ENCODE results near the gene CYP11A1. TPM values are rescaled to one million over a fixed set of nuclear protein-coding genes. Genes with fewer than 3 reads are reported as not detected.
A peak's percentile ranks its signal among the peaks of the same experiment; 100 is the strongest.

The CYP11A1 gene
- total and polyA plus RNA-seq, 10 of the 15 experiments (the other 5 are each of a cell fraction or from before 2014, with no cell fraction given), result 0.11 to 1.2 (median 0.23) TPM; not detected in 5

DNA sequence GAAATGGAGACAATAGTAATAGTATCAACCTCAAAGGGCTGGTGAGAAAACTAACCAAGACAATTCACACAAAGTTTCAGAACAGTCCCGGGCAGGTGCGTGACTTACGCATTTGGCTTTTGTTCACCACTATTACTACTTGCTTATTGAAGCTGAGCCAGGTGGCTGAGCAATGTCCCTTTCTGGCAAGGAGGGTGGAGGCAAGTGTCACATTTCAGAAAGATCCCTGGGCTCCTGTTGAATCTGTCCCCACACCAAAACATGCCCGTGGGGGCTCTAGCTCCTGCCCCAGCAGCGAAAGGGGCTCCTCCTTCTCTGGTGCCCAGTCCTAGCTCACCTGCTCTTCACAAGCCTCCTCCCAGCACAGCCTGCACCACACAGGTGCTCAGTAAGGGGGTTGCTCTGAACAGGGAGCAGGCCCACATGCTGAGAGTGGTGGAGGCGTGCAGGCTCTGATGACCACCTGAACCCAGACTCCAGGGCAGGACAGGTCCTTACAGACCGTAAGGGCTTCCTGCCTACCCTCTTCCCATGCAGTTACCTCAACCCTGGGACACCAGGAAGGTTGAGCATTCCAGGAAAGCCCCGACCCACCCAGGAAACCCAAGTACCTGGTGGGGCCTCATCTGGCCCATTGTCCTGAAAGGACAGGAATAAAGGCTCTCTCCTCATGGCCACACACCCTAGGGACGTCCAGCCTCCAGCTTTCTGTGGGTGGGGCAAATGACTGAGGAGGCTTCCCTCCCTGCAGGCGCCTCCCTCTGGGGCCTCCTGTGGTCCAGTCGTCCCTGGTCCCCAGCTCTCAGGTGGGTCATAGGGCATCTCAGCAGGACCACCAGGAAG lies 33.7 kb upstream of the CYP11A1 start:
- under 1% methylated on average over 11 of the region's 11 CpGs for WGBS (ENCODE audit: insufficient coverage, insufficient replicate concordance, low lambda C conversion rate, missing lambda C conversion rate)
- no peak overlapping the region for H2AFZ ChIP-seq (ENCODE audit: control insufficient read depth, low read depth, low read length)
- BruUV-seq (replicated peaks), result TSS peak; percentile 68
- H3K9me3 ChIP-seq (replicated peaks; ENCODE audit: control insufficient read depth, insufficient read depth, low read length), result no peaks in the 10 kb centered on the region
- peak overlapping the region; percentile 59 for H3K4me3 ChIP-seq
- CTCF ChIA-PET, result interaction anchor here (0.9 to 15.7 kb wide), 6 partner anchors 18 to 33 kb away, joined by 3 to 226 read pairs (median 6); no protein-coding TSS in a partner anchor
- intact Hi-C loops (cut with micrococcal nuclease; ENCODE audit: unreplicated experiment) (no loop called here), in situ Hi-C loops (cut with MboI) (no loop called here)
- no peaks in the 10 kb centered on the region for H4K20me1 ChIP-seq (ENCODE audit: control insufficient read depth, insufficient read depth)
- H3K9ac ChIP-seq (ENCODE audit: control insufficient read depth, insufficient read depth, low read length), result peak overlapping the region; percentile 85
- SMC1A ChIA-PET (ENCODE audit: uncharacterized antibody, unreplicated experiment), result interaction anchor here (0.8 to 12.5 kb wide), 9 partner anchors 12 to 386 kb away, joined by 5 to 336 read pairs (median 7); partner anchors contain the start of gene SEMA7A
- no peaks in the 10 kb centered on the region for H3K27me3 ChIP-seq (replicated peaks in 1 of 2; ENCODE audit: control insufficient read depth in 2 of 2, insufficient read depth in 2 of 2, low read length in 1 of 2)
- FAIRE-seq, result no peak
- peak; percentile 75 for DNase-seq (ENCODE audit: low read depth, low spot score)
- RAD21 ChIA-PET (ENCODE audit: unreplicated experiment), result interaction anchor here (0.6 to 20.3 kb wide), 6 partner anchors 16 to 387 kb away, joined by 3 to 496 read pairs (median 13); partner anchors contain the start of gene SEMA7A
- H3K27ac ChIP-seq (ENCODE audit: control insufficient read depth, insufficient read depth), result peak overlapping the region; percentile 100
- POLR2A ChIA-PET, result interaction anchor here (1.0 to 15.4 kb wide), 7 partner anchors 17 to 386 kb away, joined by 3 to 325 read pairs (median 5); partner anchors contain the start of genes SEMA7A and UBL7
- peak; percentile 6 for ATAC-seq
- H3K4me1 ChIP-seq (ENCODE audit: control insufficient read depth, insufficient read depth, low read length), result peaks cover 86% of the 10 kb centered on the region
- H3K79me2 ChIP-seq (ENCODE audit: control insufficient read depth, insufficient read depth, low read length), result peaks cover 55% of the 10 kb centered on the region
- H3K36me3 ChIP-seq (ENCODE audit: control insufficient read depth in 2 of 2, insufficient read depth in 2 of 2, low read length in 1 of 2), result no peaks in the 10 kb centered on the region
- peak overlapping the region; percentile 100 for H3K4me2 ChIP-seq (ENCODE audit: control insufficient read depth, insufficient read depth)
- TF ChIP-seq EGR1 (IDR thresholded peaks at IDR 0.05; ENCODE audit: borderline replicate concordance in 1 of 2, low read depth in 2 of 2, low read length in 2 of 2) (0 out of 3 replicates have a peak, but pooled peaks of 1 of the 2 experiments have one; percentile 15), IRF4 (IDR thresholded peaks at IDR 0.05; ENCODE audit: low read depth, low read length) (0 out of 2 replicates have a peak, but pooled peaks have one; percentile 4), MEF2A (IDR thresholded peaks at IDR 0.05; ENCODE audit: insufficient read depth, low read depth, low read length) (peak; percentile 51; the same call in 1 of the 2 replicates), GATAD2B (conservative IDR thresholded peaks at IDR 0.05; ENCODE audit: low read depth) (peak; percentile 86), RB1 (IDR thresholded peaks at IDR 0.05; ENCODE audit: borderline replicate concordance) (peak; percentile 9; the same call in 1 of the 2 replicates), RELA (IDR thresholded peaks at IDR 0.05; ENCODE audit: borderline replicate concordance, partially characterized antibody) (no peak), CREM (IDR thresholded peaks at IDR 0.05; ENCODE audit: low read depth) (peak; percentile 55), BHLHE40 (IDR thresholded peaks at IDR 0.05; ENCODE audit: borderline replicate concordance in 1 of 2, low read depth in 2 of 2, low read length in 1 of 2) (peak; percentile 66 to 71; a peak in 3 of 4 replicates), KLF5 (IDR thresholded peaks at IDR 0.05; ENCODE audit: partially characterized antibody) (peak; percentile 30), PAX5 (IDR thresholded peaks at IDR 0.05; ENCODE audit: borderline replicate concordance, low read depth, low read length) (peak; percentile 82), CHD2 (IDR thresholded peaks at IDR 0.05; ENCODE audit: borderline replicate concordance, low read depth, low read length) (0 out of 2 replicates have a peak, but pooled peaks have one; percentile 47), SMAD1 (IDR thresholded peaks at IDR 0.05; ENCODE audit: low read depth, partially characterized antibody) (peak; percentile 10), RAD51 (IDR thresholded peaks at IDR 0.05) (peak; percentile 22; the same call in 1 of the 2 replicates), IKZF2 (IDR thresholded peaks at IDR 0.05) (peak in 1 of 2 experiments; percentile 55; a peak in 2 of 4 replicates), FOXM1 (IDR thresholded peaks at IDR 0.05; ENCODE audit: low read depth, low read length) (no peak)
- TF ChIP-seq, protein P1, sequence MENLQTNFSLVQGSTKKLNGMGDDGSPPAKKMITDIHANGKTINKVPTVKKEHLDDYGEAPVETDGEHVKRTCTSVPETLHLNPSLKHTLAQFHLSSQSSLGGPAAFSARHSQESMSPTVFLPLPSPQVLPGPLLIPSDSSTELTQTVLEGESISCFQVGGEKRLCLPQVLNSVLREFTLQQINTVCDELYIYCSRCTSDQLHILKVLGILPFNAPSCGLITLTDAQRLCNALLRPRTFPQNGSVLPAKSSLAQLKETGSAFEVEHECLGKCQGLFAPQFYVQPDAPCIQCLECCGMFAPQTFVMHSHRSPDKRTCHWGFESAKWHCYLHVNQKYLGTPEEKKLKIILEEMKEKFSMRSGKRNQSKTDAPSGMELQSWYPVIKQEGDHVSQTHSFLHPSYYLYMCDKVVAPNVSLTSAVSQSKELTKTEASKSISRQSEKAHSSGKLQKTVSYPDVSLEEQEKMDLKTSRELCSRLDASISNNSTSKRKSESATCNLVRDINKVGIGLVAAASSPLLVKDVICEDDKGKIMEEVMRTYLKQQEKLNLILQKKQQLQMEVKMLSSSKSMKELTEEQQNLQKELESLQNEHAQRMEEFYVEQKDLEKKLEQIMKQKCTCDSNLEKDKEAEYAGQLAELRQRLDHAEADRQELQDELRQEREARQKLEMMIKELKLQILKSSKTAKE (IDR thresholded peaks at IDR 0.05; ENCODE audit: low read depth, poor library complexity, severe bottlenecking), result peak; percentile 62
- TF ChIP-seq, protein P2, sequence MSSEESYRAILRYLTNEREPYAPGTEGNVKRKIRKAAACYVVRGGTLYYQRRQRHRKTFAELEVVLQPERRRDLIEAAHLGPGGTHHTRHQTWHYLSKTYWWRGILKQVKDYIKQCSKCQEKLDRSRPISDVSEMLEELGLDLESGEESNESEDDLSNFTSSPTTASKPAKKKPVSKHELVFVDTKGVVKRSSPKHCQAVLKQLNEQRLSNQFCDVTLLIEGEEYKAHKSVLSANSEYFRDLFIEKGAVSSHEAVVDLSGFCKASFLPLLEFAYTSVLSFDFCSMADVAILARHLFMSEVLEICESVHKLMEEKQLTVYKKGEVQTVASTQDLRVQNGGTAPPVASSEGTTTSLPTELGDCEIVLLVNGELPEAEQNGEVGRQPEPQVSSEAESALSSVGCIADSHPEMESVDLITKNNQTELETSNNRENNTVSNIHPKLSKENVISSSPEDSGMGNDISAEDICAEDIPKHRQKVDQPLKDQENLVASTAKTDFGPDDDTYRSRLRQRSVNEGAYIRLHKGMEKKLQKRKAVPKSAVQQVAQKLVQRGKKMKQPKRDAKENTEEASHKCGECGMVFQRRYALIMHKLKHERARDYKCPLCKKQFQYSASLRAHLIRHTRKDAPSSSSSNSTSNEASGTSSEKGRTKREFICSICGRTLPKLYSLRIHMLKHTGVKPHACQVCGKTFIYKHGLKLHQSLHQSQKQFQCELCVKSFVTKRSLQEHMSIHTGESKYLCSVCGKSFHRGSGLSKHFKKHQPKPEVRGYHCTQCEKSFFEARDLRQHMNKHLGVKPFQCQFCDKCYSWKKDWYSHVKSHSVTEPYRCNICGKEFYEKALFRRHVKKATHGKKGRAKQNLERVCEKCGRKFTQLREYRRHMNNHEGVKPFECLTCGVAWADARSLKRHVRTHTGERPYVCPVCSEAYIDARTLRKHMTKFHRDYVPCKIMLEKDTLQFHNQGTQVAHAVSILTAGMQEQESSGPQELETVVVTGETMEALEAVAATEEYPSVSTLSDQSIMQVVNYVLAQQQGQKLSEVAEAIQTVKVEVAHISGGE (CRISPR knock-in tag; IDR thresholded peaks at IDR 0.05), result no peak; the same call in 1 of the 2 replicates
